ENCODE measurements around the gene GRM7.

The GRM7 gene

DNA sequence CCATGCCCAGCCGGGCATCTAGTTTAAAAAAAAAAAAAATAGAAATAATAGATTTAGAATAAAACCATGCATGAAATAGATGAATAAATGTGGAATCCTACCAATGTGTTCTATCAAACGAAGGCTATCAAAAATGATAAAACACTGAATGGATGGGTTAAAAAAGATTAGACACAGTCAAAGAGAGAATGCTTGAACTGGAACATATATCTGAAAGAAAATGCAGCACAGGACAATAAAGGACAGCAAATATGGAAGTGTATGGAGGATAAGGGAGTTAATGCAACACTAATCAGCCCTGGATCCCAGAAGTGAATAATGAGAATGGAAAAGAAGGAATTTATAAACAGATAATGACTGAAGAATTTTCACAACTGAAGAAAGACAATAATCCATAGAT is 571.7 kb downstream of the GRM7 start:
- no peak overlapping the region for H3K27ac ChIP-seq (ENCODE audit: extremely low read depth, low read depth, low read length)
- TF ChIP-seq BCL11B (tag by site-specific recombination; IDR thresholded peaks at IDR 0.05; ENCODE audit: low read depth) (no peak), ZNF701 (tag by site-specific recombination; IDR thresholded peaks at IDR 0.05) (no peak), ZNF514 (tag by site-specific recombination; IDR thresholded peaks at IDR 0.05) (no peak)
- TF ChIP-seq, protein P1, sequence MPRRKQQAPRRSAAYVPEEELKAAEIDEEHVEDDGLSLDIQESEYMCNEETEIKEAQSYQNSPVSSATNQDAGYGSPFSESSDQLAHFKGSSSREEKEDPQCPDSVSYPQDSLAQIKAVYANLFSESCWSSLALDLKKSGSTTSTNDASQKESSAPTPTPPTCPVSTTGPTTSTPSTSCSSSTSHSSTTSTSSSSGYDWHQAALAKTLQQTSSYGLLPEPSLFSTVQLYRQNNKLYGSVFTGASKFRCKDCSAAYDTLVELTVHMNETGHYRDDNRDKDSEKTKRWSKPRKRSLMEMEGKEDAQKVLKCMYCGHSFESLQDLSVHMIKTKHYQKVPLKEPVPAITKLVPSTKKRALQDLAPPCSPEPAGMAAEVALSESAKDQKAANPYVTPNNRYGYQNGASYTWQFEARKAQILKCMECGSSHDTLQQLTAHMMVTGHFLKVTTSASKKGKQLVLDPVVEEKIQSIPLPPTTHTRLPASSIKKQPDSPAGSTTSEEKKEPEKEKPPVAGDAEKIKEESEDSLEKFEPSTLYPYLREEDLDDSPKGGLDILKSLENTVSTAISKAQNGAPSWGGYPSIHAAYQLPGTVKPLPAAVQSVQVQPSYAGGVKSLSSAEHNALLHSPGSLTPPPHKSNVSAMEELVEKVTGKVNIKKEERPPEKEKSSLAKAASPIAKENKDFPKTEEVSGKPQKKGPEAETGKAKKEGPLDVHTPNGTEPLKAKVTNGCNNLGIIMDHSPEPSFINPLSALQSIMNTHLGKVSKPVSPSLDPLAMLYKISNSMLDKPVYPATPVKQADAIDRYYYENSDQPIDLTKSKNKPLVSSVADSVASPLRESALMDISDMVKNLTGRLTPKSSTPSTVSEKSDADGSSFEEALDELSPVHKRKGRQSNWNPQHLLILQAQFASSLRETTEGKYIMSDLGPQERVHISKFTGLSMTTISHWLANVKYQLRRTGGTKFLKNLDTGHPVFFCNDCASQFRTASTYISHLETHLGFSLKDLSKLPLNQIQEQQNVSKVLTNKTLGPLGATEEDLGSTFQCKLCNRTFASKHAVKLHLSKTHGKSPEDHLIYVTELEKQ (tag by site-specific recombination; IDR thresholded peaks at IDR 0.05; ENCODE audit: borderline replicate concordance), result no peak
- TF ChIP-seq, protein P2, sequence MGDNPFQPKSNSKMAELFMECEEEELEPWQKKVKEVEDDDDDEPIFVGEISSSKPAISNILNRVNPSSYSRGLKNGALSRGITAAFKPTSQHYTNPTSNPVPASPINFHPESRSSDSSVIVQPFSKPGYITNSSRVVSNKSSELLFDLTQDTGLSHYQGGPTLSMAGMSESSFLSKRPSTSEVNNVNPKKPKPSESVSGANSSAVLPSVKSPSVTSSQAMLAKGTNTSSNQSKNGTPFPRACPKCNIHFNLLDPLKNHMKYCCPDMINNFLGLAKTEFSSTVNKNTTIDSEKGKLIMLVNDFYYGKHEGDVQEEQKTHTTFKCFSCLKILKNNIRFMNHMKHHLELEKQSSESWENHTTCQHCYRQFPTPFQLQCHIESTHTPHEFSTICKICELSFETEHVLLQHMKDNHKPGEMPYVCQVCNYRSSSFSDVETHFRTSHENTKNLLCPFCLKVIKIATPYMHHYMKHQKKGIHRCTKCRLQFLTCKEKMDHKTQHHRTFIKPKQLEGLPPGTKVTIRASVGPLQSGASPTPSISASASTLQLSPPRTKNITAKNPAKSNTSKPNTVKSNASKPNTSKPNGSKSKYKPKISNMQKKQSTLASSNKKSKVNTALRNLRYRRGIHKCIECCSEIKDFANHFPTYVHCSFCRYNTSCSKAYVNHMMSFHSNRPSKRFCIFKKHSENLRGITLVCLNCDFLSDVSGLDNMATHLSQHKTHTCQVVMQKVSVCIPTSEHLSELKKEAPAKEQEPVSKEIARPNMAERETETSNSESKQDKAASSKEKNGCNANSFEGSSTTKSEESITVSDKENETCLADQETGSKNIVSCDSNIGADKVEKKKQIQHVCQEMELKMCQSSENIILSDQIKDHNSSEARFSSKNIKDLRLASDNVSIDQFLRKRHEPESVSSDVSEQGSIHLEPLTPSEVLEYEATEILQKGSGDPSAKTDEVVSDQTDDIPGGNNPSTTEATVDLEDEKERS (tag by site-specific recombination; IDR thresholded peaks at IDR 0.05), result no peak
- H3K9me3 ChIP-seq (ENCODE audit: control insufficient read depth, insufficient read depth, low read depth, low read length), result no peaks in the 10 kb centered on the region
- CTCF ChIA-PET, result no interaction called here
- no peaks in the 10 kb centered on the region for H3K36me3 ChIP-seq (ENCODE audit: control insufficient read depth in 2 of 2, insufficient read depth in 1 of 2, low read length in 2 of 2)
- no peak overlapping the region for H3K4me3 ChIP-seq (ENCODE audit: low read depth, low read length)
- POLR2A ChIA-PET, result no interaction called here
- H3K4me1 ChIP-seq (ENCODE audit: control insufficient read depth, insufficient read depth, low read length), result no peaks in the 10 kb centered on the region

DNA sequence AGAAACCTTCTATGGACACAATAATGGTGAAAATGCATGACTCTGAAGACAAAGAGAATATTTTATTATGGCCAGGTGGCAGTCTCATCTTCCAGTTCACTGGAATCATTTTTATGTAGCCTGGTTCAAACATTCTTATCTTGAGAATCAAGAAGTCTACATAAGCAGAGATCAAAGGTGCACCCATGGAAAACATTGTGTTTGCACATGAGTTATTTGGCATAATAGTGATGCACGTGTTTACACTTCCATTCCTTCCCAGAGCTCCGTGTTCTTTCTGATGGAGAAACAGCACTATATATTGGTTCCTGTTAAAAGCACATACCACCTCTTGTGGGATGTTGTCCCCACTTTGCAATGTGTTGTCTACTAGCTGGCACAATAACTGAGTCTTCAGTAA is 572.2 kb downstream of the GRM7 start:
- no peak overlapping the region for H3K4me3 ChIP-seq (ENCODE audit: low read depth, low read length)
- H3K4me1 ChIP-seq (ENCODE audit: control insufficient read depth, insufficient read depth, low read length), result no peaks in the 10 kb centered on the region
- CTCF ChIA-PET, result interaction anchor here (0.7 kb wide), 1 partner anchor 113 kb away, joined by 5 read pairs; no protein-coding TSS in a partner anchor
- TF ChIP-seq ZFP69B (tag by site-specific recombination; IDR thresholded peaks at IDR 0.05) (no peak), ZNF423 (tag by site-specific recombination; IDR thresholded peaks at IDR 0.05) (no peak), ZSCAN30 (tag by site-specific recombination; IDR thresholded peaks at IDR 0.05) (no peak), MEIS1 (CRISPR knock-in tag; IDR thresholded peaks at IDR 0.05; ENCODE audit: borderline replicate concordance) (no peak), MYNN (tag by site-specific recombination; IDR thresholded peaks at IDR 0.05; ENCODE audit: borderline replicate concordance) (no peak)
- H3K9me3 ChIP-seq (ENCODE audit: control insufficient read depth, insufficient read depth, low read depth, low read length), result no peaks in the 10 kb centered on the region
- POLR2A ChIA-PET, result no interaction called here
- no peak overlapping the region for H3K27ac ChIP-seq (ENCODE audit: extremely low read depth, low read depth, low read length)
- H3K36me3 ChIP-seq (ENCODE audit: control insufficient read depth in 2 of 2, insufficient read depth in 1 of 2, low read length in 2 of 2), result no peaks in the 10 kb centered on the region

DNA sequence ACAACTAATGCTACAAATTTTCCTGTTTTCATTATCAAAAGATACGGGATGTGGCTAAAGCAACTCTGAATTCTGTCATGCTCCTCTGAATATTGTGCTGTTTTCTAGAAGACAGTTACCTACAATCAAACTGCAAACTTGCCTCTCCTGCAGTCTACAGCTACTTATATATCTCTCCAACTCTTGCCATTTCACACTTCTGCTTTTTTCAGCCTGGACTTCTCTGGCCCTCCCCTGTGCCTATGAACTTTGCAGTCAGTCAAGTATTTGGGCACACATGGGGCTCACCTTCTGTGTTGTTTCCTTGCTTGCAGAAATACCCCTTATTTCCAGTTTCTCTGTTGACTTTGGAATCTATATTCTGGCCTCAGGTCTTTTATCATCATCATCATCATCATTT is 575.6 kb downstream of the GRM7 start:
- no peak overlapping the region for H3K27ac ChIP-seq (ENCODE audit: extremely low read depth, low read depth, low read length)
- no peaks in the 10 kb centered on the region for H3K9me3 ChIP-seq (ENCODE audit: control insufficient read depth, insufficient read depth, low read depth, low read length)
- ChIA-PET CTCF (no interaction called here), POLR2A (no interaction called here)
- no peaks in the 10 kb centered on the region for H3K36me3 ChIP-seq (ENCODE audit: control insufficient read depth in 2 of 2, insufficient read depth in 1 of 2, low read length in 2 of 2)
- TF ChIP-seq KLF7 (tag by site-specific recombination; IDR thresholded peaks at IDR 0.05; ENCODE audit: borderline replicate concordance), result no peak
- no peaks in the 10 kb centered on the region for H3K4me1 ChIP-seq (ENCODE audit: control insufficient read depth, insufficient read depth, low read length)
- no peak overlapping the region for H3K4me3 ChIP-seq (ENCODE audit: low read depth, low read length)

DNA sequence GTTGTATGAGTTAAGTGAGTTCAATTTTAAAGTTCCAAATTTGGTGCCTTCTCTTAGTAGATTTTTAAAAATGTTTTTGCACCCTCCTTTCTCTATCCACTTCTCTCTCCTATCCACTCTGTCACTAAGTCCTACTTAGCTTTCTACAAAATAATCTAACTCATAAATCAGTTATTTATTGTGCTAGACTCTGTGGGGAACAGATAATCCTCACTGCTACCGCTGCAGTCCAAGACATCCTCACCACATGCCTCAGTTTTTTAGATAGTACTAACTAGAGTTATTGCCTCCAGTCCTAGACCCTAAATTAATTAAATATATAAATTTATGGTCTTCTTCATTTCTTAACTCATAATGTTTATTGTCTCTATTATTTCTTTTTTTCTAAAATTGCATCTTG is 576.3 kb downstream of the GRM7 start:
- H3K4me1 ChIP-seq (ENCODE audit: control insufficient read depth, insufficient read depth, low read length), result no peaks in the 10 kb centered on the region
- CTCF ChIA-PET, result no interaction called here
- POLR2A ChIA-PET, result no interaction called here
- H3K27ac ChIP-seq (ENCODE audit: extremely low read depth, low read depth, low read length), result no peak overlapping the region
- no peaks in the 10 kb centered on the region for H3K36me3 ChIP-seq (ENCODE audit: control insufficient read depth in 2 of 2, insufficient read depth in 1 of 2, low read length in 2 of 2)
- no peaks in the 10 kb centered on the region for H3K9me3 ChIP-seq (ENCODE audit: control insufficient read depth, insufficient read depth, low read depth, low read length)
- H3K4me3 ChIP-seq (ENCODE audit: low read depth, low read length), result no peak overlapping the region
- TF ChIP-seq ZNF350 (tag by site-specific recombination; IDR thresholded peaks at IDR 0.05) (no peak), ZBTB17 (tag by site-specific recombination; IDR thresholded peaks at IDR 0.05) (no peak), ZNF658 (tag by site-specific recombination; IDR thresholded peaks at IDR 0.05) (no peak), ZNF776 (tag by site-specific recombination; IDR thresholded peaks at IDR 0.05; ENCODE audit: borderline replicate concordance) (no peak), ZNF302 (tag by site-specific recombination; IDR thresholded peaks at IDR 0.05; ENCODE audit: low read depth) (no peak), ZNF37A (tag by site-specific recombination; IDR thresholded peaks at IDR 0.05) (no peak), ZNF544 (tag by site-specific recombination; IDR thresholded peaks at IDR 0.05) (no peak), ZSCAN16 (tag by site-specific recombination; IDR thresholded peaks at IDR 0.05) (no peak)
- TF ChIP-seq, protein P3, sequence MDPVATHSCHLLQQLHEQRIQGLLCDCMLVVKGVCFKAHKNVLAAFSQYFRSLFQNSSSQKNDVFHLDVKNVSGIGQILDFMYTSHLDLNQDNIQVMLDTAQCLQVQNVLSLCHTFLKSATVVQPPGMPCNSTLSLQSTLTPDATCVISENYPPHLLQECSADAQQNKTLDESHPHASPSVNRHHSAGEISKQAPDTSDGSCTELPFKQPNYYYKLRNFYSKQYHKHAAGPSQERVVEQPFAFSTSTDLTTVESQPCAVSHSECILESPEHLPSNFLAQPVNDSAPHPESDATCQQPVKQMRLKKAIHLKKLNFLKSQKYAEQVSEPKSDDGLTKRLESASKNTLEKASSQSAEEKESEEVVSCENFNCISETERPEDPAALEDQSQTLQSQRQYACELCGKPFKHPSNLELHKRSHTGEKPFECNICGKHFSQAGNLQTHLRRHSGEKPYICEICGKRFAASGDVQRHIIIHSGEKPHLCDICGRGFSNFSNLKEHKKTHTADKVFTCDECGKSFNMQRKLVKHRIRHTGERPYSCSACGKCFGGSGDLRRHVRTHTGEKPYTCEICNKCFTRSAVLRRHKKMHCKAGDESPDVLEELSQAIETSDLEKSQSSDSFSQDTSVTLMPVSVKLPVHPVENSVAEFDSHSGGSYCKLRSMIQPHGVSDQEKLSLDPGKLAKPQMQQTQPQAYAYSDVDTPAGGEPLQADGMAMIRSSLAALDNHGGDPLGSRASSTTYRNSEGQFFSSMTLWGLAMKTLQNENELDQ (tag by site-specific recombination; IDR thresholded peaks at IDR 0.05; ENCODE audit: low read depth), result no peak
